IMR-90 (cell line): Measurements from ENCODE around the gene ZNF407. TPM values are rescaled to one million over a fixed set of nuclear protein-coding genes. Genes with fewer than 3 reads are reported as not detected.

Source experiments
- ATAC-seq: fragments of 200-7000 bp; cut with Tn5 transposase; 2 replicates; pipeline ENCODE4 v1.9.1; 2020; ENCODE audit warnings: low read depth, mild to moderate bottlenecking, moderate library complexity
- BruUV-seq: library from RNA; stranded (reverse); fragments of 400-500 nt; replicated peaks from 2 replicates; lab custom pipeline; 2021; lab: Mats Ljungman, UMichigan
- CTCF ChIA-PET: fragments of 300-600 bp; formaldehyde crosslinking; extraction: SDS; loops from one replicate; lab custom pipeline; 2021; ENCODE audit warnings: antibody characterized with exemption; lab: Yijun Ruan, JAX
- POLR2A ChIA-PET: fragments of 300-600 bp; sonication (Branson Sonifier 250); formaldehyde crosslinking; loops from one replicate; lab custom pipeline; 2022; ENCODE audit warnings: antibody characterized with exemption; ENCODE audit not compliant: unreplicated experiment; lab: Charles Lee
- DNase-seq: peaks from one replicate; pipeline ENCODE4 v3.0.0; 2013
- H2AFZ ChIP-seq: replicated peaks from 2 replicates; pipeline ENCODE3; 2013; ENCODE audit warnings: low read length, mild to moderate bottlenecking; ENCODE audit not compliant: poor library complexity
- H2AK5ac ChIP-seq: 2 replicates; pipeline ENCODE4 v1.6.1; 2013; ENCODE audit warnings: low read depth, low read length, inconsistent platforms
- H2AK9ac ChIP-seq: replicated peaks from 2 replicates; pipeline ENCODE3; 2013; ENCODE audit warnings: mild to moderate bottlenecking, low read depth, low read length, moderate library complexity; ENCODE audit not compliant: poor library complexity
- H2BK120ac ChIP-seq: 2 replicates; pipeline ENCODE4 v1.6.1; 2013; ENCODE audit warnings: low read depth, low read length, inconsistent platforms
- H2BK15ac ChIP-seq: 3 replicates; pipeline ENCODE4 v1.6.1; 2013; ENCODE audit warnings: low read depth, low read length, inconsistent platforms
- H2BK20ac ChIP-seq: 2 replicates; pipeline ENCODE4 v1.6.1; 2013; ENCODE audit warnings: low read depth, mild to moderate bottlenecking, inconsistent platforms, low read length, moderate library complexity
- H2BK5ac ChIP-seq: 2 replicates; pipeline ENCODE4 v1.6.1; 2013; ENCODE audit warnings: mild to moderate bottlenecking, low read depth, low read length, inconsistent platforms; ENCODE audit not compliant: poor library complexity, severe bottlenecking
- H3K14ac ChIP-seq: replicated peaks from 2 replicates; pipeline ENCODE4 v1.6.1; 2013; ENCODE audit warnings: low read depth, low read length, inconsistent platforms
- H3K18ac ChIP-seq: 2 replicates; pipeline ENCODE4 v1.6.1; 2013; ENCODE audit warnings: low read depth, low read length, control low read depth
- H3K23ac ChIP-seq: 2 replicates; pipeline ENCODE4 v1.6.1; 2013; ENCODE audit warnings: low read depth, low read length, inconsistent platforms
- H3K27ac ChIP-seq: 2 replicates; pipeline ENCODE4 v1.5.1; 2013; ENCODE audit warnings: mild to moderate bottlenecking, control low read depth, low read length; ENCODE audit not compliant: insufficient read depth
- H3K27me3 ChIP-seq: 2 replicates; pipeline ENCODE4 v1.6.1; 2013; ENCODE audit warnings: low read length; ENCODE audit not compliant: control insufficient read depth, insufficient read depth
- H3K36me3 ChIP-seq: 2 replicates; pipeline ENCODE4 v1.6.1; 2013; ENCODE audit warnings: low read length, mixed read lengths; ENCODE audit not compliant: control insufficient read depth, insufficient read depth
- H3K4ac ChIP-seq: 2 replicates; pipeline ENCODE4 v1.6.1; 2013; ENCODE audit warnings: low read depth, low read length, inconsistent platforms
- H3K4me1 ChIP-seq: 2 replicates; pipeline ENCODE4 v1.6.1; 2013; ENCODE audit warnings: low read length, mixed read lengths; ENCODE audit not compliant: control insufficient read depth, insufficient read depth
- H3K4me2 ChIP-seq: 2 replicates; pipeline ENCODE4 v1.6.1; 2013; ENCODE audit warnings: low read depth, mild to moderate bottlenecking, control low read depth, low read length, moderate library complexity
- H3K4me3 ChIP-seq: 2 replicates; pipeline ENCODE4 v1.5.1; 2013; ENCODE audit warnings: low read depth, mild to moderate bottlenecking, control low read depth, low read length, moderate library complexity; ENCODE audit not compliant: insufficient read depth
- H3K56ac ChIP-seq: 2 replicates; pipeline ENCODE4 v1.6.1; 2013; ENCODE audit warnings: low read length, inconsistent platforms; ENCODE audit not compliant: insufficient read depth; ENCODE audit errors: extremely low read depth
- H3K79me1 ChIP-seq, 2 experiments: 2 replicates each; pipeline ENCODE4 v1.6.1; 2013; ENCODE audit warnings: low read length in 2 of 2, inconsistent platforms in 1 of 2, low read depth in 1 of 2
- H3K9ac ChIP-seq: 2 replicates; pipeline ENCODE4 v1.6.1; 2013; ENCODE audit warnings: low read depth, low read length, control low read depth
- H3K9me1 ChIP-seq: 2 replicates; pipeline ENCODE4 v1.6.1; 2013; ENCODE audit warnings: low read length, inconsistent platforms; ENCODE audit not compliant: insufficient read depth
- H3K9me3 ChIP-seq: 2 replicates; pipeline ENCODE4 v1.6.1; 2013; ENCODE audit warnings: low read length; ENCODE audit not compliant: control insufficient read depth, insufficient read depth
- H4K20me1 ChIP-seq: 2 replicates; pipeline ENCODE4 v1.6.1; 2013; ENCODE audit warnings: low read length, inconsistent platforms; ENCODE audit not compliant: insufficient read depth
- H4K5ac ChIP-seq: 2 replicates; pipeline ENCODE4 v1.6.1; 2013; ENCODE audit warnings: mild to moderate bottlenecking, low read depth, low read length, control low read depth
- H4K8ac ChIP-seq, 2 experiments: 2 replicates each; pipeline ENCODE4 v1.6.1; 2013; ENCODE audit warnings: low read depth in 2 of 2, low read length in 2 of 2, control low read depth in 1 of 2, inconsistent platforms in 1 of 2
- H4K91ac ChIP-seq: 2 replicates; pipeline ENCODE4 v1.6.1; 2013; ENCODE audit warnings: low read depth, low read length, inconsistent platforms; ENCODE audit not compliant: insufficient read depth
- CEBPB ChIP-seq: IDR thresholded peaks from 2 replicates; pipeline ENCODE4 v1.6.1; 2012; ENCODE audit warnings: low read depth, low read length, improper control_type of control experiment
- MAZ ChIP-seq: IDR thresholded peaks from 2 replicates; pipeline ENCODE4 v1.6.1; 2012; ENCODE audit warnings: low read depth, mild to moderate bottlenecking, low read length, improper control_type of control experiment, moderate library complexity, borderline replicate concordance
- POLR2A ChIP-seq: IDR thresholded peaks from 2 replicates; pipeline ENCODE4 v1.6.1; 2012; ENCODE audit warnings: mild to moderate bottlenecking, low read depth, low read length
- RAD21 ChIP-seq: IDR thresholded peaks from 2 replicates; pipeline ENCODE4 v1.6.1; 2012; ENCODE audit warnings: low read length, improper control_type of control experiment
- RCOR1 ChIP-seq: IDR thresholded peaks from 2 replicates; pipeline ENCODE4 v1.6.1; 2012; ENCODE audit warnings: mild to moderate bottlenecking, low read length, improper control_type of control experiment; ENCODE audit not compliant: insufficient replicate concordance
- RFX5 ChIP-seq: IDR thresholded peaks from 2 replicates; pipeline ENCODE4 v1.8.0; 2012; ENCODE audit warnings: low read depth, mild to moderate bottlenecking, low read length, moderate library complexity
- USF2 ChIP-seq: fragments of 150-350 bp; IDR thresholded peaks from 2 replicates; pipeline ENCODE4 v1.6.1; 2017; ENCODE audit warnings: mild to moderate bottlenecking, antibody characterized with exemption, low read length, low read depth
- WGBS, 2 experiments: methylation state at CpG; one replicate each; pipeline versions ENCODE4 v1.1.5 to v1.1.7; 2013; ENCODE audit warnings: missing lambda C conversion rate in 2 of 2; ENCODE audit not compliant: insufficient read length in 1 of 2; ENCODE audit errors: extremely low coverage in 2 of 2; 5-methylcytosine and 5-hydroxymethylcytosine counted together
- dilution Hi-C: fragments of 300-500 bp; cut with HindIII; formaldehyde crosslinking; loops from one replicate; pipeline ENCODE4 v1.14.3; 2018; ENCODE audit warnings: low sequenced_read_pairs; ENCODE audit not compliant: unreplicated experiment
- in situ Hi-C: fragments of 300-500 bp; cut with MboI; formaldehyde crosslinking; loops from 3 replicates; pipeline ENCODE4 v1.14.3; 2019; ENCODE audit warnings: low sequenced_read_pairs, inconsistent platforms, mixed read lengths
- intact Hi-C: fragments of 100-400 bp; cut with micrococcal nuclease; formaldehyde crosslinking; loops from 2 replicates; pipeline ENCODE4 v1.10.0; 2022
- polyA plus RNA-seq, 3 experiments: library from polyadenylated mRNA; depleted of rRNA; stranded (reverse); fragments of >200 nt; gene quantifications; 2 replicates each; pipeline ENCODE4 v1.2.3, GENCODE V29; 2012; ENCODE audit warnings: low replicate concordance in 1 of 3
- total RNA-seq: library from RNA; depleted of rRNA; stranded (reverse); fragments of >200 nt; gene quantifications from 2 replicates; pipeline ENCODE4 v1.2.3, GENCODE V29; 2012

ZNF407 gene
- total and polyA plus RNA-seq, 2 of the 4 experiments (the other 2 are of a cell fraction): 3.1 to 20.1 TPM

DNA sequence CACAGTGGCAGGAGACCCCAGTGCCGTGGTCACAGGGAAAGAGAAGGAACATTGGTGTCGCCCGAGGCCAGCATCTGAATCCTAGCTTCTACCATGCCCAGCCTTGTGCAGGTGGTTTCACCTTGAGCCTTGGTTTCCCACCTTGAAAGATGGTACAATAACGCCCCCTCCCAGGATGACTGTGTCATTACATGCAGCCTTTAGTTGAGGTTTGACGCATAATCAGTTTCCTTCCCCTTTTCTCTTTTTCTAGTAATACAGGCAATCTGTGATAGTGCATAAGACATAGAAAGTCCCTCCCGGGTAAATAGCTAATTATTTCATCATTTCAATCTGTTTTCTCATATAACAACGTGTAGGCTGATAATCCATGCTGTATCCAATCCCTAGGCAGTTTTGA is 29.8 kb upstream of the ZNF407 start:
- Histone ChIP-seq H3K9me3 (0 out of 2 replicates have a peak, but pooled peaks cover 3% of the 10 kb centered on the region), H3K4me1 (no peaks in the 10 kb centered on the region), H4K20me1 (no peaks in the 10 kb centered on the region), H3K4me2 (no peak overlapping the region), H4K5ac (no peak overlapping the region), H3K9ac (no peak overlapping the region), H3K4me3 (no peak overlapping the region), H2AFZ (no peak overlapping the region), H2BK5ac (no peak overlapping the region), H2AK5ac (no peak overlapping the region), H3K36me3 (no peaks in the 10 kb centered on the region), H2BK20ac (no peak overlapping the region), H3K9me1 (no peaks in the 10 kb centered on the region), H2BK120ac (no peak overlapping the region), H3K4ac (no peak overlapping the region), H4K91ac (no peak overlapping the region), H3K56ac (no peak overlapping the region), H3K23ac (no peak overlapping the region), H2BK15ac (no peak overlapping the region), H2AK9ac (no peak overlapping the region), H4K8ac (no peak overlapping the region), H3K27ac (no peak overlapping the region), H3K18ac (no peak overlapping the region), H3K27me3 (peaks cover 14% of the 10 kb centered on the region), H3K14ac (no peak overlapping the region), H3K79me1 (no peaks in the 10 kb centered on the region)
- no TSS peak for BruUV-seq
- ATAC-seq (no peak), DNase-seq (no peak)
- in situ Hi-C loops: loop anchor here (25.0 kb wide), 1 partner anchor 356 kb away; no protein-coding TSS in a partner anchor
- WGBS, 2 experiments: 57% methylated on average over 1 of the region's 7 CpGs; no CpG with 5 or more reads in 1 of the 2 experiments
- intact Hi-C loops: no loop called here
- ChIA-PET CTCF (no interaction called here), POLR2A (no interaction called here)
- no peak for TF ChIP-seq MAZ
- no peak for TF ChIP-seq RAD21
- TF ChIP-seq USF2: no peak
- TF ChIP-seq RCOR1: no peak
- no peak for TF ChIP-seq RFX5
- no peak for TF ChIP-seq CEBPB
- TF ChIP-seq POLR2A: no peak
- dilution Hi-C loops: no loop called here
